H9 (cell line): ENCODE results near the gene KRTAP16-1. TPM values are rescaled to one million over a fixed set of nuclear protein-coding genes. Genes with fewer than 3 reads are reported as not detected.
"Not testable (repeated sequence)": the region's sequence is repeated elsewhere in the genome, so short reads cannot be mapped to it uniquely, and the experiment has no call there.

Experiments used
- DNase-seq: peaks from one replicate; pipeline ENCODE4 v3.0.0-alpha.2; 2017
- H2AFZ ChIP-seq: one replicate; pipeline ENCODE4 v1.6.1; 2013; ENCODE audit warnings: mild to moderate bottlenecking, low read length, control low read depth, moderate library complexity
- H2AK5ac ChIP-seq: 2 replicates; pipeline ENCODE4 v1.6.1; 2013; ENCODE audit warnings: low read length, control low read depth, mixed read lengths; ENCODE audit not compliant: insufficient read length
- H2BK120ac ChIP-seq: one replicate; pipeline ENCODE4 v1.6.1; 2013; ENCODE audit warnings: low read depth, mild to moderate bottlenecking, low read length, control low read depth, inconsistent platforms; ENCODE audit not compliant: poor library complexity, severe bottlenecking
- H2BK12ac ChIP-seq: 2 replicates; pipeline ENCODE4 v1.6.1; 2013; ENCODE audit warnings: low read length, control low read depth, mixed read lengths, low read depth; ENCODE audit not compliant: insufficient read length
- H2BK15ac ChIP-seq: 2 replicates; pipeline ENCODE4 v1.6.1; 2013; ENCODE audit warnings: low read depth, low read length, control low read depth
- H2BK20ac ChIP-seq: one replicate; pipeline ENCODE4 v1.6.1; 2013; ENCODE audit warnings: low read depth, mild to moderate bottlenecking, low read length, control low read depth, inconsistent platforms; ENCODE audit not compliant: poor library complexity, severe bottlenecking
- H2BK5ac ChIP-seq: 2 replicates; pipeline ENCODE4 v1.6.1; 2013; ENCODE audit warnings: low read length, control low read depth, mixed read lengths; ENCODE audit not compliant: insufficient read length
- H3K14ac ChIP-seq: 2 replicates; pipeline ENCODE4 v1.6.1; 2013; ENCODE audit warnings: low read length, control low read depth; ENCODE audit not compliant: insufficient read depth
- H3K18ac ChIP-seq: 2 replicates; pipeline ENCODE4 v1.6.1; 2013; ENCODE audit warnings: low read depth, mild to moderate bottlenecking, mixed read lengths, low read length, control low read depth; ENCODE audit not compliant: insufficient read length
- H3K23ac ChIP-seq: 2 replicates; pipeline ENCODE4 v1.6.1; 2013; ENCODE audit warnings: low read length, control low read depth, mixed read lengths, low read depth; ENCODE audit not compliant: insufficient read length
- H3K23me2 ChIP-seq: 2 replicates; pipeline ENCODE4 v1.6.1; 2013; ENCODE audit warnings: low read depth, mild to moderate bottlenecking, mixed read lengths, low read length, control low read depth; ENCODE audit not compliant: insufficient read length, poor library complexity, severe bottlenecking
- H3K27ac ChIP-seq: 2 replicates; pipeline ENCODE4 v1.5.1; 2013; ENCODE audit warnings: low read length, control low read depth, mixed read lengths, low read depth; ENCODE audit not compliant: insufficient read length
- H3K27me3 ChIP-seq: 2 replicates; pipeline ENCODE4 v1.6.1; 2013; ENCODE audit warnings: low read length, control low read depth, inconsistent platforms; ENCODE audit not compliant: insufficient read depth
- H3K4ac ChIP-seq: 2 replicates; pipeline ENCODE4 v1.6.1; 2013; ENCODE audit warnings: low read depth, mild to moderate bottlenecking, control low read depth, inconsistent platforms, low read length, moderate library complexity
- H3K4me1 ChIP-seq: 2 replicates; pipeline ENCODE4 v1.6.1; 2013; ENCODE audit warnings: low read length, control low read depth, inconsistent platforms; ENCODE audit not compliant: insufficient read depth
- H3K4me2 ChIP-seq: 2 replicates; pipeline ENCODE4 v1.6.1; 2013; ENCODE audit warnings: low read length, control low read depth, mixed read lengths; ENCODE audit not compliant: insufficient read length, insufficient read depth
- H3K56ac ChIP-seq: 2 replicates; pipeline ENCODE4 v1.6.1; 2013; ENCODE audit warnings: low read depth, mild to moderate bottlenecking, mixed read lengths, low read length, control low read depth; ENCODE audit not compliant: insufficient read length
- H3K79me1 ChIP-seq: 2 replicates; pipeline ENCODE4 v1.6.1; 2013; ENCODE audit warnings: low read depth, mild to moderate bottlenecking, moderate library complexity, low read length, control low read depth, inconsistent platforms; ENCODE audit not compliant: insufficient read depth, poor library complexity, severe bottlenecking
- H3K79me2 ChIP-seq: 2 replicates; pipeline ENCODE4 v1.6.1; 2013; ENCODE audit warnings: low read length, control low read depth, inconsistent platforms; ENCODE audit not compliant: insufficient read depth
- H3K9ac ChIP-seq: 2 replicates; pipeline ENCODE4 v1.6.1; 2013; ENCODE audit warnings: low read length, control low read depth, mixed read lengths; ENCODE audit not compliant: insufficient read length; ENCODE audit errors: extremely low read depth
- H3K9me3 ChIP-seq: one replicate; pipeline ENCODE4 v1.6.1; 2013; ENCODE audit warnings: low read depth, low read length, inconsistent platforms; ENCODE audit not compliant: control insufficient read depth
- H3T11ph ChIP-seq: one replicate; pipeline ENCODE4 v1.6.1; 2013; ENCODE audit warnings: mild to moderate bottlenecking, low read length, control low read depth, inconsistent platforms
- H4K20me1 ChIP-seq: one replicate; pipeline ENCODE4 v1.6.1; 2013; ENCODE audit not compliant: control insufficient read depth, insufficient read length, insufficient read depth
- H4K5ac ChIP-seq: 2 replicates; pipeline ENCODE4 v1.6.1; 2013; ENCODE audit warnings: low read depth, mild to moderate bottlenecking, mixed read lengths, low read length, control low read depth; ENCODE audit not compliant: insufficient read length
- H4K8ac ChIP-seq: replicated peaks from 2 replicates; pipeline ENCODE4 v1.6.1; 2013; ENCODE audit warnings: low read length, control low read depth, mixed read lengths, low read depth; ENCODE audit not compliant: insufficient read length
- H4K91ac ChIP-seq: 2 replicates; pipeline ENCODE4 v1.6.1; 2013; ENCODE audit warnings: low read depth, mild to moderate bottlenecking, moderate library complexity, mixed read lengths, low read length, control low read depth; ENCODE audit not compliant: insufficient read length
- H3K27ac Mint-ChIP-seq, 3 experiments: 2 replicates in 2 of 3; 3 replicates in 1 of 3; pipeline ENCODE4 v1.8.0; 2020 to 2021; ENCODE audit warnings: mixed read lengths in 3 of 3, mild to moderate bottlenecking in 1 of 3, moderate library complexity in 1 of 3
- H3K27me3 Mint-ChIP-seq: 2 replicates; pipeline ENCODE4 v1.8.0; 2021; ENCODE audit warnings: low read depth, mild to moderate bottlenecking, moderate library complexity, mixed read lengths
- H3K36me3 Mint-ChIP-seq, 3 experiments: 2 replicates in 2 of 3; 3 replicates in 1 of 3; pipeline ENCODE4 v1.8.0; 2020 to 2021; ENCODE audit warnings: low read depth in 3 of 3, mixed read lengths in 3 of 3; ENCODE audit not compliant: insufficient read depth in 1 of 3
- H3K4me1 Mint-ChIP-seq, 2 experiments: 2 replicates each; pipeline ENCODE4 v1.8.0; 2020; ENCODE audit warnings: mixed read lengths in 2 of 2
- H3K4me3 Mint-ChIP-seq, 2 experiments: 2 replicates in 1 of 2; 3 replicates in 1 of 2; pipeline ENCODE4 v1.8.0; 2020 to 2021; ENCODE audit warnings: mild to moderate bottlenecking in 2 of 2, mixed read lengths in 2 of 2, moderate library complexity in 1 of 2
- H3K9me3 Mint-ChIP-seq, 2 experiments: 2 replicates in 1 of 2; 3 replicates in 1 of 2; pipeline ENCODE4 v1.8.0; 2020; ENCODE audit warnings: mild to moderate bottlenecking in 2 of 2, mixed read lengths in 2 of 2, moderate library complexity in 1 of 2
- CTCF ChIP-seq: fragments of 200-600 bp; sonication (generic); conservative IDR thresholded peaks from 3 replicates; pipeline ENCODE4 v1.8.0; 2021; ENCODE audit warnings: antibody characterized with exemption, mild to moderate bottlenecking
- WGBS: extraction: QIAGEN DNeasy Blood & Tissue Kit; methylation state at CpG from one replicate; pipeline ENCODE4 v1.1.7; 2013; ENCODE audit warnings: missing lambda C conversion rate, low lambda C conversion rate, mixed read lengths; ENCODE audit not compliant: insufficient read length; ENCODE audit errors: extremely low coverage; 5-methylcytosine and 5-hydroxymethylcytosine counted together
- total RNA-seq: library from RNA; stranded (reverse); gene quantifications from 2 replicates; pipeline ENCODE4 v1.2.1, GENCODE V29; 2021

KRTAP16-1 gene
- total RNA-seq, 1 experiment from 2014 or later, result not detected

- no peak overlapping the region for H3K14ac ChIP-seq
- no peak overlapping the region for H3K4ac ChIP-seq
- Mint-ChIP-seq H3K36me3 (no peaks in the 10 kb centered on the region), H3K27me3 (peaks cover 2% of the 10 kb centered on the region; the same call in 1 of the 2 replicates), H3K9me3 (no peaks in the 10 kb centered on the region), H3K27ac (no peak overlapping the region), H3K4me1 (peaks cover 0 to 2% of the 10 kb centered on the region in 2 experiments; a peak in 1 of 4 replicates), H3K4me3 (no peak overlapping the region)
- H4K91ac ChIP-seq, result no peak overlapping the region
- H3K23me2 ChIP-seq, result no peaks in the 10 kb centered on the region
- no peak overlapping the region for H4K8ac ChIP-seq
- no peak overlapping the region for H2BK5ac ChIP-seq
- no peaks in the 10 kb centered on the region for H3K79me2 ChIP-seq
- TF ChIP-seq CTCF, result no peak
- no peak overlapping the region for H2AK5ac ChIP-seq
- H3K4me2 ChIP-seq, result no peak overlapping the region
- H3K79me1 ChIP-seq, result no peaks in the 10 kb centered on the region
- H3K4me1 ChIP-seq, result peaks cover 1% of the 10 kb centered on the region; the same call in 1 of the 2 replicates
- H4K5ac ChIP-seq, result no peak overlapping the region
- no CpG with 5 or more reads among the region's 3 CpGs for WGBS
- no peak overlapping the region for H3K27ac ChIP-seq
- no peak overlapping the region for H2AFZ ChIP-seq
- H3K27me3 ChIP-seq, result no peaks in the 10 kb centered on the region
- H3T11ph ChIP-seq, result no peak overlapping the region
- H2BK20ac ChIP-seq, result no peak overlapping the region
- H4K20me1 ChIP-seq, result no peaks in the 10 kb centered on the region
- no peak overlapping the region for H3K56ac ChIP-seq
- no peak overlapping the region for H3K9ac ChIP-seq
- no peak overlapping the region for H2BK12ac ChIP-seq
- H2BK15ac ChIP-seq, result no peak overlapping the region
- no peak overlapping the region for H2BK120ac ChIP-seq
- H3K18ac ChIP-seq, result no peak overlapping the region
- H3K9me3 ChIP-seq, result no peaks in the 10 kb centered on the region
- DNase-seq, result no peak
- H3K23ac ChIP-seq, result no peak overlapping the region
Measured at GRCh38 chr17:41278176-41278955, 30.7 kb downstream of the KRTAP16-1 start.

GRCh38 chr17:41275648-41276190, 33.4 kb downstream of the KRTAP16-1 start, which contains the start of gene KRTAP9-7:
KRTAP9-7 (plus strand) TSS chr17:41275698; CDS start chr17:41275698, 0 bp downstream.
- not testable (repeated sequence) for H3K27ac Mint-ChIP-seq, H2BK120ac ChIP-seq, H3K79me1 ChIP-seq, H3T11ph ChIP-seq, H3K23me2 ChIP-seq, H3K4ac ChIP-seq, H3K4me1 Mint-ChIP-seq, H3K27me3 ChIP-seq, H3K9ac ChIP-seq, H4K20me1 ChIP-seq, H2AK5ac ChIP-seq, H2BK12ac ChIP-seq, H3K4me2 ChIP-seq, H4K5ac ChIP-seq, H3K9me3 ChIP-seq, H3K27me3 Mint-ChIP-seq, H2AFZ ChIP-seq, DNase-seq, H3K23ac ChIP-seq, H3K18ac ChIP-seq, H3K14ac ChIP-seq, H3K4me1 ChIP-seq, H3K79me2 ChIP-seq, H2BK20ac ChIP-seq, H4K91ac ChIP-seq, H3K36me3 Mint-ChIP-seq, H3K9me3 Mint-ChIP-seq, H2BK5ac ChIP-seq, H2BK15ac ChIP-seq, H4K8ac ChIP-seq, H3K56ac ChIP-seq, H3K4me3 Mint-ChIP-seq, H3K27ac ChIP-seq
- no CpG with 5 or more reads among the region's 3 CpGs for WGBS
